ENCODE measurements around the gene SNX30.

GRCh38 chr9:112809351-112809848 lies 58.8 kb downstream of the SNX30 start:
- TF ChIP-seq CTCF (IDR thresholded peaks at IDR 0.05; ENCODE audit: low read length) (no peak), EZH2 (IDR thresholded peaks at IDR 0.05; ENCODE audit: borderline replicate concordance, low read length) (no peak)
